Middle frontal gyrus (tissue), 1 donor: ENCODE results near the gene CCNB2.
"Not testable (repeated sequence)": the region's sequence is repeated elsewhere in the genome, so short reads cannot be mapped to it uniquely, and the experiment has no call there.

Experiments used
- DNase-seq: peaks from one replicate; pipeline ENCODE4 v3.0.0-alpha.2; 2015; ENCODE audit warnings: low spot score; ENCODE audit errors: extremely low spot score

CCNB2 gene

GRCh38 chr15:59104912-59105732, at the start of gene CCNB2:
Gene CCNB2, plus strand, starts transcription at chr15:59105146. Its CDS starts 123 bp downstream, at chr15:59105269.
- DNase-seq, result peak; percentile 86

DNA sequence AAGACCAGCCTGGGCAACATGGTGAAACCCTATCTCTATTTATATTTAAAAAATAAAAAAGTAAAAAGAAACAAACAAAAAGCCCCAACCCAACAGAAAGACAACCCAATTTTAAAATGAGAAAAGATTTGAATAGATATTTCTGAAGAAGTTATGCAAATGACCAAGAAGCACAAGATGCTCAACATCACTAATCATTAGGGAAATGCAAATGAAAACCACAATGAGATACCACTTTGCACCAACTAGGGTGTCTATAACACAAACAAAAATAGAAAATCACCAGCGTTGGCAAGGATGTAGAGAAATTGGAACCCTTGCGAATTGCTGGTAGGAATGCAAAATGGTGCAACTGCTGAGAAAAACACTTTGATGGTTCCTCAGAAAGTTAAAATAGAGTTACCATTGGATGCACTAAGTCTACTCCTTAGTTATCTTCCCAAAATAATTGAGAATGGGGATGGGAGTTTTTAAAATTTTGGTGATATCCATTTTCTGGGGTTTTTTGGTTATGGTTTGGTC, 45.8 kb upstream of the CCNB2 start:
- DNase-seq, result no peak

GRCh38 chr15:59060348-59060747, 44.6 kb upstream of the CCNB2 start:
- DNase-seq, result no peak

- no peak for DNase-seq
Measured at GRCh38 chr15:59063042-59063441, 41.9 kb upstream of the CCNB2 start.

GRCh38 chr15:59069430-59069829, 35.5 kb upstream of the CCNB2 start:
- DNase-seq, result no peak

DNA sequence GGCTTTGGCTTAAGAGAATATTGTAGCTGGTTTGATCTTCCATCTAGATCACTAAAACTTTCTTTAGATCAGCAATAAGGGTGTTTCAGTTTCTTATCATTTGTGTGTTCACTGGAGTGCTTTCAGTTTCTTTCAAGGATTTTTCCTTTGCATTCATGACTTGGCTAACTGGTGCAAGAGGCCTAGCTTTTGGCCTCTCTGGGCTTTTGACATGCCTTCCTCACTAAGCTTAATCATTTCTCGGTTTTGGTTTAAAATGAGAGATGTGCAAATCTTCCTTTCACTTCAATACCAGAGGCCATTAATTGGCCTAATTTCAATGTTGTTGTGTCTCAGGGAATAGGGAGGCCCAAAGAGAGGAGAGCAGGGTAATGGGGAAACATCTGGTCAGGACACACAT, 30.3 kb upstream of the CCNB2 start:
- no peak for DNase-seq

- no peak for DNase-seq
Measured at GRCh38 chr15:59087731-59088130, 17.2 kb upstream of the CCNB2 start.

- DNase-seq, result no peak
Measured at GRCh38 chr15:59094077-59094476, 10.9 kb upstream of the CCNB2 start.

GRCh38 chr15:59096429-59096828, 8.5 kb upstream of the CCNB2 start:
- no peak for DNase-seq

- no peak for DNase-seq
Measured at GRCh38 chr15:59099162-59099685, 5.7 kb upstream of the CCNB2 start.

GRCh38 chr15:59104602-59104911, 389 bp upstream of the CCNB2 start:
- no peak for DNase-seq

DNA sequence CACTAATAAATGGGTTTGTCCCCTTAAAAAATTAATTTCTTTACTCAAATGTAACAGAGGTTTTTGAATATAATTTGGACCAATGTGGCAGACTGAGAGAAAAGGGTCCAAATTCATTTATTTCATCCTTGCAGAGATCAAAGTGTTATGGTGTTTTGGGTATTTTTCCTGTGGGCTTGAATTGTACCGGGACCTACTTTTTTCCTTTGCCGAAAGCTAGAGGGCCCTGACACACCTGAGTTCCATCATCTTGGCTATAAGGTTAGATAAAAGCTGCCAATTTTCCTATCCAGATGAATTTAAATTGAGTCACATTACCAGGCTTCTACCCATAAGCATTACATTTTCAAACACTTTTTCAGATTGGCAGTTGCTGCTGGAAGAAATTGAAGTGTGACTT, 908 bp downstream of the CCNB2 start:
- DNase-seq, result no peak

- DNase-seq, result no peak
Measured at GRCh38 chr15:59111251-59111650, 6.3 kb downstream of the CCNB2 start.

DNA sequence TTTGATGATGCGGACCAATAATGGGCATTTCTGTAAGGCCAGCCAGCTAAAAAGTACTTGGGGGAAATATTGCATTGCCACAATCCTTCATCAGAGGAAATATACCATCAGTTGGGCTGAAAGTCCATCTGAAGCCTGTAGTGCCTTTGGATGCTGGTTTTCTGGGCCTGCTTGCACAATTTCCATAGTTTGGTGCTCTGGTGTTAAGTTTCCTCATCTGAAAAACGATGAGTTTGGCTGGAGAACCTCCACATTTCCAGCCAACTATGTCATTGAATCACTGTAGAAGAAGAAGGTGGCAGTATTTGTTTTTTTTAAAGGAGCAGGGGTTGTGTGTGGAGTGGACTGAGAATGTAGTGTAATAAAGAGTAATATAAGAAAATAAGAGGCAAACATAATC, 10.1 kb downstream of the CCNB2 start:
- DNase-seq, result no peak

GRCh38 chr15:59116141-59116540, 11.2 kb downstream of the CCNB2 start:
- DNase-seq, result no peak

DNA sequence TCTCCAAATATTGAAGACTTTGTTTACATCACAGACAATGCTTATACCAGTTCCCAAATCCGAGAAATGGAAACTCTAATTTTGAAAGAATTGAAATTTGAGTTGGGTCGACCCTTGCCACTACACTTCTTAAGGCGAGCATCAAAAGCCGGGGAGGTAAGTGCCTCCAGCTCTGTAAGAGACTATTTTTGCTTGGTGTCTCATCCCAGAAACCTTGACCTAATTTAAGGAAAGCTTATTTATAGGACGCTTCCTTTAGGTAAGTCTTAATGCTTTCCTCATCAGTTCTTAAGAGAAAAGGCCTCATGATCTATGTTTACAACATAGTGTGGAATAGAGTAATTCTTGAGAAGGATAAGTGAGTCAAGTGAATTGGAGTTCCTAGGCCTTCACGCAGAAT, 11.8 kb downstream of the CCNB2 start:
- no peak for DNase-seq

- DNase-seq, result no peak
Measured at GRCh38 chr15:59119625-59120024, 14.7 kb downstream of the CCNB2 start.

DNA sequence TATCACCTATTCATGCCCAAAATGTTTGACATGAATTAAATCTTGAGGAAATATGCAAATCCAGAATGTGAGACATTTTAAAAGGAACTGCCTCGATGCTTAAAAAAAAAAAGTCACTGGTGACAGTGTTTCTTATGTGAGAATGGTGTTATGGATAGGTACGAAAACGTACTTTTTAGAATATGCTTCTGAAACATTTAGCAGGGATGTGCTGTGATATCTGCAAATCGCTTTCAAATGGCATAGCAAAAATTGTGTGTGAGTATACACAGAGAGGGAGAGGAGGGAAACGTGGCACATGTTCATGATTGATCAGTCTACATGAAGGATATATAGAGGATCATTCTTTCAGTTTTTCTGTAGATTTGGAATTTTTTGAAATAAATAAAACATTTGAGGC, 16.0 kb downstream of the CCNB2 start:
- no peak for DNase-seq

GRCh38 chr15:59124261-59124660, 19.3 kb downstream of the CCNB2 start:
- DNase-seq, result no peak

DNA sequence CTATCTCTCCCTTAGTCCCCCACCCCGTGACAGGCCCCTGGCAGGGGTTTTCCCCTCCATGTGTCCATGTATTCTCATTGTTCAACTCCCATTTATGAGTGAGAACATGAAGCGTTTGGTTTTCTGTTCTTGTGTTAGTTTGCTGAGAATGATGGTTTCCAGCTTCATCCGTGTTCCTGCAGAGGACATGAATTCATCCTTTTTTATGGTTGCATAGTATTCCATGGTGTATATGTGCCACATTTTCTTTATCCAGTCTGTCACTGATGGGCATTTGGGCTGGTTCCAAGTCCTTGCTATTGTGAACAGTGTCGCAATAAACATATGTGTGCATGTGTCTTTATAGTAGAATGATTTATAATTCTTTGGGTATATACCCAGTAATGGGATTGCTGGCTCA, 20.7 kb downstream of the CCNB2 start:
- DNase-seq, result not testable (repeated sequence)

GRCh38 chr15:59127255-59127654, 22.3 kb downstream of the CCNB2 start:
- DNase-seq, result not testable (repeated sequence)

DNA sequence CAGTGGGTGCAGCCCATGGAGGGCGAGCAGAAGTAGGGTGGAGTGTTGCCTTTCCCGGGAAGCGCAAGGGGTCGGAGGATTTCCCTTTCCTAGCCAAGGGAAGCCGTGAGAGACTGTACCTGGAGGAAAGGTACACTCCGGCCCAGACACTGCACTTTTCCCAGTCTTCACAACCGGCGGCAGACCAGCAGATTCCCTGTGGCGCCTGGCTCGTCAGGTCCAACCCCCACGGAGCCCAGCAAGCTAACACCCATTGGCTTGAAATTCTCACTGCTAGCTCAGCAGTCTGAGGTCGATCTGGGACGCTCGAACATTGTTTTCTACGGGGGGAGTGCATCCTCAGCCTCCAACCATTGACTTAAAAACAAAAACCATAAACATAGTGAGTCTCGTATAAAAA, 26.5 kb downstream of the CCNB2 start:
- no peak for DNase-seq

DNA sequence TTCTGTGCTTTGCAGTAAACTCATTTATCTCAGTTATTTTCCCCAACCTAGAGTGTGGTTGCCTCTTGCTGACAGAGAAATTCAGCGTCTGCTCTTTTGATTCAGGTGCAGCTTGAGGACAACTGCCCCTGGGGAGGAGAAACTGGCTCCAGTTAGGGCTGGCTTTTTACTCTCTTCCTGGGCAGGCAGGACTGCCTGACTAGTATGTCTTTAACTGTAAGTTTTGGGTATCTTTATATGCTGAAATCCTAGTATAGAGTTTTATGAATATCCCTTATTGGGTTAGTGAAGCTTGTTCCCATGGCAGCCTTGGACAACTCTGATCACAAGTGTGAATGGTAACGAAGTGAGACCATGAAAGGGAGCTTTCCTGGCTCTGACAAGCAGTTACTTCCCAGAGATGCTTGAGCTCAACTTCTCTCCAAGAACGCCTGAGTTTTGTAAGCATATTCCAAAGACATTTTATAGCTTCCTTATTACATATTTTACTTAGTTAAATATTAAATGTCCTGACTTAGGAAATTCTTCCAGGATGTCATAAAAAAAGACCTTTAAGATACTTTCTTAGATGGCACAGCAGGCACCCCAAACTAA, 27.1 kb downstream of the CCNB2 start:
- no peak for DNase-seq
